HL-60/S4 treated with retinoic acid at 250 ng/mL for 4 days and 3 days (cell line): Measurements from ENCODE around the gene SNRPA.
"Not testable (repeated sequence)": the region's sequence is repeated elsewhere in the genome, so short reads cannot be mapped to it uniquely, and the experiment has no call there.

Experiments
- in situ Hi-C: fragments of 300-500 bp; cut with MboI; formaldehyde crosslinking; loops from 2 replicates; pipeline ENCODE4 v1.7.0; 2022; ENCODE audit warnings: low sequenced_read_pairs

SNRPA gene

GRCh38 chr19:40776364-40776763 is 25.4 kb downstream of the SNRPA start:
- in situ Hi-C loops, result no loop called here

- in situ Hi-C loops, result no loop called here
Measured at GRCh38 chr19:40776932-40777644, 26.1 kb downstream of the SNRPA start.

GRCh38 chr19:40777645-40777936 is 26.6 kb downstream of the SNRPA start:
- in situ Hi-C loops, result no loop called here

- in situ Hi-C loops, result no loop called here
Measured at GRCh38 chr19:40777937-40778705, 27.1 kb downstream of the SNRPA start, which contains the start of gene RAB4B. Gene RAB4B, plus strand, starts transcription at chr19:40778247. Its CDS starts 129 bp downstream, at chr19:40778376.

- in situ Hi-C loops, result no loop called here
Measured at GRCh38 chr19:40778706-40779284, 27.8 kb downstream of the SNRPA start.

- in situ Hi-C loops, result no loop called here
Measured at GRCh38 chr19:40780582-40780981, 29.6 kb downstream of the SNRPA start.

- in situ Hi-C loops, result no loop called here
Measured at GRCh38 chr19:40781140-40781539, 30.1 kb downstream of the SNRPA start.

GRCh38 chr19:40783711-40784110 is 32.7 kb downstream of the SNRPA start:
- in situ Hi-C loops, result no loop called here

GRCh38 chr19:40784146-40784545 is 33.1 kb downstream of the SNRPA start:
- in situ Hi-C loops, result not testable (repeated sequence)

GRCh38 chr19:40785526-40785925 is 34.5 kb downstream of the SNRPA start:
- in situ Hi-C loops, result no loop called here

GRCh38 chr19:40786060-40787037 is 35.3 kb downstream of the SNRPA start:
- in situ Hi-C loops, result no loop called here

- in situ Hi-C loops, result no loop called here
Measured at GRCh38 chr19:40791349-40791748, 40.3 kb downstream of the SNRPA start.

GRCh38 chr19:40791996-40792395 is 41.0 kb downstream of the SNRPA start:
- in situ Hi-C loops, result no loop called here

- in situ Hi-C loops, result no loop called here
Measured at GRCh38 chr19:40797166-40797962, 46.4 kb downstream of the SNRPA start.

GRCh38 chr19:40797963-40798682 is 47.1 kb downstream of the SNRPA start:
- in situ Hi-C loops, result no loop called here

GRCh38 chr19:40798683-40799557 is 47.9 kb downstream of the SNRPA start, which contains the start of gene EGLN2:
Gene EGLN2, plus strand, starts transcription at chr19:40799191. Its CDS starts 1,382 bp downstream, at chr19:40800573.
- in situ Hi-C loops, result no loop called here

GRCh38 chr19:40799558-40800338 is 48.7 kb downstream of the SNRPA start:
- in situ Hi-C loops, result no loop called here
